CD4-positive, alpha-beta T cell treated with Interleukin-21 for 1 hour (primary cell): ENCODE data around the gene AGBL3.
"Not testable (repeated sequence)": the region's sequence is repeated elsewhere in the genome, so short reads cannot be mapped to it uniquely, and the experiment has no call there.

Experiments used
- DNase-seq: peaks from one replicate; pipeline ENCODE4 v3.0.0-alpha.2; 2020

AGBL3 gene

GRCh38 chr7:135078051-135078450, 91.7 kb downstream of the AGBL3 start:
- DNase-seq, result no peak

GRCh38 chr7:135079068-135079467, 92.8 kb downstream of the AGBL3 start:
- no peak for DNase-seq

GRCh38 chr7:135083005-135083404, 96.7 kb downstream of the AGBL3 start:
- no peak for DNase-seq

GRCh38 chr7:135088566-135088965, 102.3 kb downstream of the AGBL3 start:
- no peak for DNase-seq

- DNase-seq, result no peak
Measured at GRCh38 chr7:135091717-135092116, 105.4 kb downstream of the AGBL3 start.

- DNase-seq, result no peak
Measured at GRCh38 chr7:135094472-135095237, 108.3 kb downstream of the AGBL3 start.

- no peak for DNase-seq
Measured at GRCh38 chr7:135095450-135095849, 109.1 kb downstream of the AGBL3 start.

GRCh38 chr7:135098391-135098790, 112.1 kb downstream of the AGBL3 start:
- no peak for DNase-seq

GRCh38 chr7:135100856-135101255, 114.5 kb downstream of the AGBL3 start:
- DNase-seq, result no peak

GRCh38 chr7:135102372-135102771, 116.1 kb downstream of the AGBL3 start:
- no peak for DNase-seq

- DNase-seq, result no peak
Measured at GRCh38 chr7:135109562-135109961, 123.3 kb downstream of the AGBL3 start.

GRCh38 chr7:135109976-135110375, 123.7 kb downstream of the AGBL3 start:
- no peak for DNase-seq

- DNase-seq, result no peak
Measured at GRCh38 chr7:135111379-135111778, 125.1 kb downstream of the AGBL3 start.

- no peak for DNase-seq
Measured at GRCh38 chr7:135114622-135115021, 128.3 kb downstream of the AGBL3 start.

GRCh38 chr7:135117096-135117495, 130.8 kb downstream of the AGBL3 start:
- no peak for DNase-seq

- no peak for DNase-seq
Measured at GRCh38 chr7:135121868-135122267, 135.6 kb downstream of the AGBL3 start.

- DNase-seq, result not testable (repeated sequence)
Measured at GRCh38 chr7:135124631-135125030, 138.3 kb downstream of the AGBL3 start.

GRCh38 chr7:135128931-135129330, 142.6 kb downstream of the AGBL3 start:
- no peak for DNase-seq

GRCh38 chr7:135129579-135129978, 143.3 kb downstream of the AGBL3 start:
- no peak for DNase-seq

- no peak for DNase-seq
Measured at GRCh38 chr7:135143885-135144668, 157.8 kb downstream of the AGBL3 start.

GRCh38 chr7:135147341-135147898, 161.1 kb downstream of the AGBL3 start:
- peak; percentile 73 for DNase-seq

GRCh38 chr7:135147899-135148721, 161.8 kb downstream of the AGBL3 start, which contains the start of gene TMEM140:
TMEM140 (plus strand) TSS chr7:135148072; CDS start chr7:135164442, 16,370 bp downstream.
- DNase-seq, result peak; percentile 88
